Activated CD8-positive, alpha-beta memory T cell treated with anti-CD3 and anti-CD28 coated beads for 24 hours (primary cell): ENCODE data around the gene MRGPRG.
"Not testable (repeated sequence)": the region's sequence is repeated elsewhere in the genome, so short reads cannot be mapped to it uniquely, and the experiment has no call there.

Experiments used
- DNase-seq: peaks from one replicate; pipeline ENCODE4 v3.0.0-alpha.2; 2020

Gene MRGPRG, protein sequence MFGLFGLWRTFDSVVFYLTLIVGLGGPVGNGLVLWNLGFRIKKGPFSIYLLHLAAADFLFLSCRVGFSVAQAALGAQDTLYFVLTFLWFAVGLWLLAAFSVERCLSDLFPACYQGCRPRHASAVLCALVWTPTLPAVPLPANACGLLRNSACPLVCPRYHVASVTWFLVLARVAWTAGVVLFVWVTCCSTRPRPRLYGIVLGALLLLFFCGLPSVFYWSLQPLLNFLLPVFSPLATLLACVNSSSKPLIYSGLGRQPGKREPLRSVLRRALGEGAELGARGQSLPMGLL

DNA sequence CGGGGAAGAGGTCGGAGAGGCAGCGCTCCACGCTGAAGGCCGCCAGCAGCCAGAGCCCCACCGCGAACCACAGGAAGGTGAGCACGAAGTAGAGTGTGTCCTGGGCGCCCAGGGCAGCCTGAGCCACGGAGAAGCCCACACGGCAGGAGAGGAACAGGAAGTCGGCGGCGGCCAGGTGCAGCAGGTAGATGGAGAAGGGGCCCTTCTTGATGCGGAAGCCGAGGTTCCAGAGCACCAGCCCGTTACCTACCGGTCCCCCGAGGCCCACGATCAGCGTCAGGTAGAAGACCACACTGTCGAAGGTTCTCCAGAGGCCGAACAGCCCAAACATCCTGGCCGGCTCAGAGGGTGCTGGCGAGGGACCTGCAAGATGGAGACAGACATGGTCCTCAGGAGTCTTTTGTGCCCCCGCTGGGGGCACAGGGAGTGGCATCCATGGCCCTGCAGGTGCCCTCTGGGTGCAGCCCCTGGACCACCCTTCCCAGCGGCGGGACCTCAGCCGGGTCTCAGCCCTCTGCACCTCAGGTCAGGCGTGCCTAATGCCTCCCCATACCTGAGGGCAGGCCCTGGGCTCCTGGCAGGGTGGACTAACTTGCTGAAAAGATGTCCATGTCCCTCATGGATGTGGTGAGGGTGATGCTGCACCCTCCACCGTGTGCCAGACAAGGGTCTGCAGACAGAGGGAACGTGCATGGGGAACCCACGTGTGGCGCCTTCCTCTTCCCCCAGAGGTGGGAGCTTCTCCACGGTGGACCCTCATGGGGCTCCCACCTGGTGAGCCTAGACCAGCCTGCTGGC, at the start of gene MRGPRG:
TSS of gene MRGPRG (minus strand) at position 331 of the 798 bp plus-strand sequence. CDS start at position 331, 0 bp downstream.
- no peak for DNase-seq

DNA sequence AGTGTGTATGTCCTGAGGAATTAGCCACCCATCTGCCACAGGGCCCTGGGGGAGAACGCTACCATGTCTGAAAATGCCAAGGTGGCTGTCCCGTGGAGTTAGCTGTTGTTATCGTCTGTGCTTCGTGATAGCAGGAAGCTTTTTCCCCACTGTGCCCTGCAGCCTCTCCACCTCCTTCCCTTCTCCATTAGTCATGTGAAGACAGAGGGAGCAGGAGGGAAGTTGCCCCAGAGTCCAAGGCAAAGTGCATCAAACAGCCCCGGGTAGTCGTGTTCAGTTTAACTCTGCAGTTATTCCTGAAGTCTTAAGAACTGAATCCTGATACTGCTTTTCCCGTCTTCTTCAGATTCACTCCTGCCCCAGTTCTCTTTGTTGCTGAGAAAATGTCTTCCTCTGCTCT, 43.9 kb upstream of the MRGPRG start:
- not testable (repeated sequence) for DNase-seq

DNA sequence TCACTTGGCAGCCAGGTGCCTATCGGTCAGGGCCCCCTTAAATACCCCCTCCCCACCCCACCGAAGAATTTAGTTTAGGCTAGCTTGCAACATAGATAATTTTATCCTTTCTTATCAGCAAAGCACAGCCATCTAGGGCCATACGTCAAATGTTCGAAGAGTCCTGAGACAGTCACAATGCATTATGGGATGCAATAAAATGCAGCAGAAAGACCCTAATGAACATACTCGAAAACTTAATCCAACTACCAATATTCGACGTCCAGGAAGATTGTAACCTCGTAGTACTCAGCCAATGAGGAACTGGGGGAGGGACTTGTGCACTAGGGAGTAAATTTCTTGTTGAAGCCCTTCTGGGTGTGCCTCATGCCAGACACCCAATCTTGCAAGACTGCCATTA, 43.2 kb upstream of the MRGPRG start:
- DNase-seq: not testable (repeated sequence)

DNA sequence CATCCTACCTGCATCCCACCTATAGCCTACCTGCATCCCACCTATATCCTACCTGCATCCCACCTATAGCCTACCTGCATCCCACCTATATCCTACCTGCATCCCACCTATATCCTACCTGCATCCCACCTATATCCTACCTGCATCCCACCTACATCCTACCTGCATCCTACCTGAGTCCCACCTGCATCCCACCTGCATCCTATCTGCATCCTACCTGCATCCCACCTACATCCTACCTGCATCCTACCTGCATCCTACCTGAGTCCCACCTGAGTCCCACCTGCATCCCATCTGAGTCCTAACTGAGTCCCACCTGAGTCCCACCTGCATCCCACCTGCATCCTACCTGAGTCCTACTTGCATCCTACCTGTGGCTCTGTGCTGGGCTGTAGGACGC, 38.9 kb upstream of the MRGPRG start:
- DNase-seq: not testable (repeated sequence)

DNA sequence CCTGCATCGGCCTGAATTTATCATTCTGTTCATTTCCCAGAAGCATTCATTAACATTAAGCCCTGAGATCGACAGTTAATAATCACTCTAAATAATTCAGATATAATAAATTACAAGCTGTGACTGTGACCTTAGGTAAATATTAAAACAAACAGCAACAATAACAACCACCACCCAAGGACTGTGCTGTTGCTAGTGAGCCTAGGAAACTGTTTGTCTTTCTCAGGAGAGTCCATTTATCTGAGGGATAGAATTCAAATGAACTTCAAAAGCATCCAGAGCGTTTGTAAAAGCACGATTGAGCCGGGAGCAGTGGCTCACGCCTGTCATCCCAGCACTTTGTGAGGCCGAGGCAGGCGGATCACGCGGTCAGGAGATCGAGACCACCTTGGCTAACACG, 36.6 kb upstream of the MRGPRG start:
- DNase-seq: not testable (repeated sequence)

DNA sequence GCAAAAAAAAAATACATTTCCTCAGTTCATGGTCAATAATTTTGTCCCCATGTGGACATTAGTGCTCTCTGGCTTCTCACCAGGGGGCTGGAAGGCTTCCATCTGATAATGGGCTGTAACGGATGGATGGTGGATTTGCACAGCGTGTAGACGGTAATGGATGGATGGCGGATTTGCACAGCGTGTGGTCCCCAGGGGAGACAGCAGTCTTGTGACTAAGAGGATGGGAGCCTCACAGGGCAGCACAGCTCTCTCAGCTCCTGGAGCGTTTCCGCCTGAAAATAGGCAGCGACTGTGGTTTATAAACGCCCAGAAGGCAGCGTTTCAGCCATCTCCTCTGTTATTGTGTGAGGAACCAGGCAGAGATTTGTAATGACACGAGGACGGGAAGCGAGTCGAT, 36.2 kb upstream of the MRGPRG start:
- not testable (repeated sequence) for DNase-seq

DNA sequence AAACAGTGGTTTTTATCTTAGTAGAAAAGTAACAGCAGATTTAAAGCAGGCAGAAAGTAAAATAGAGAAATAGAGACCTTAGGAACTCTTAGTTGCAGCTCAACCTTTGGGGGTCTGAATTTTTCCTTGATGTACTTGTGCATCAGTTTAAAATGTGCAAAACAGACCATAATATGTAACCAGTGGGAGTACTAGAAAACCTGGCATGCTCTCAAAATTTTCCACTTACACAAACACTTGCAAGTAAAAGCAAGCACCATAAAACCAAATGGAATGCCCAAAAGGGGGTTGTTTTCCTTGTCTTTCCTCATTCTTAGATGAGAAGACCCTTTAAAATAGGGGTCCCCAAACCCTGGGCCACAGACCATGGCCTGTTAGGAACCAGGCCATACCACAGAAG, 26.5 kb upstream of the MRGPRG start:
- DNase-seq: no peak

DNA sequence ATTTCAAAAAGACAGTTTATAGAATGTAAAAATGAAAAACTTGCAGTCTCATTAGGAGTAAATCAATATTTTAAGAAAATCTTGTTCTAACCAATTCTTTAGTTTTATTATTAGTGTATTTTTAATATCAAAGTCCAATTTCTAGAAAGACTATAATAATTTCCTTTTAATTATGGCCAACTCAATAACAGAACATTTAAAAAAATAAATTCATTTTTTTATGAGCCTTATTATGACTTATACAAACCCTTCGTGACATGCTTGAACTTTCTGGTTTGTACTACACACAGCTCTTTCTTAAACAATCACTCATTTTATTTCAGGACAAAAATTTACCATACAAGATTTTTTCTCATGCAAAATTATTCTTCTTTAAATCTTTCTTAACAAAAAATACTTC, 25.3 kb upstream of the MRGPRG start:
- no peak for DNase-seq

DNA sequence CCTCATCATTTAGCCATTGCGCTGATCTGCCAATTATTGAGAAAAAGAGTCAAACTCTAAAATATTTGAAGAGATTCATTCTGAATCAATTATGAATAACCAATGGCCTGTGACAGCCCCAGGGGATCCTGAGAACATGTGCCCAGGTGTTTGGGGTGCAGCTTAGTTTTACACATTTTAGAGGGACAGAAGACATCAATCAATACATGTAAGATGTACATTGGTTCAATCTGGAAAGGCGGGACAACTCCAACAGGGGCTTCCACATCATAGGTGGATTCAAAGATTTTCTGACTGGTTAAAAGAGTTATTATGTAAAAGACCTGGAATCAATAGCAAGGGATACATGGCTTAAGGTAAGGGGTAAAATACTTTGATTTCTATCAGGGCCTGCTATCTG, 18.5 kb upstream of the MRGPRG start:
- no peak for DNase-seq

DNA sequence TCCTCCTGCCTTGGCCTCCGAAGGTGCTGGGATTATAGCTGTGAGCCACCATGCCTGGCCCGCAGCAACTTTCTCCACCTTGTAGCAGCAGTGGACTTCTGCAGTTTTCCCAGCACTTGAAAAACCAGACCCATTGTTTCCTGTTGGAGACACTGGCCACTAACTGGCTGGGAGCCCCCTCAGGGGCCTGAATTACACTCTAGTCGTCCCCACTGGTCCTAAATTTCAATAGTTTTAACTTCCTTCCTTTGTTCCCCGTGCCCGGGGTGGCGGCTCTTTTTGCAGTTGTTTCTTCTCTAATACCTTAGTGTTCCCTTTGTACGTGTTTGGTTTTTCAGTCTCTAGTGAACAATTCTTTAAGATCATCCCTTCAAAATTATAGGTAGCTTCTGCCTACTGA, 16.2 kb upstream of the MRGPRG start:
- no peak for DNase-seq

DNA sequence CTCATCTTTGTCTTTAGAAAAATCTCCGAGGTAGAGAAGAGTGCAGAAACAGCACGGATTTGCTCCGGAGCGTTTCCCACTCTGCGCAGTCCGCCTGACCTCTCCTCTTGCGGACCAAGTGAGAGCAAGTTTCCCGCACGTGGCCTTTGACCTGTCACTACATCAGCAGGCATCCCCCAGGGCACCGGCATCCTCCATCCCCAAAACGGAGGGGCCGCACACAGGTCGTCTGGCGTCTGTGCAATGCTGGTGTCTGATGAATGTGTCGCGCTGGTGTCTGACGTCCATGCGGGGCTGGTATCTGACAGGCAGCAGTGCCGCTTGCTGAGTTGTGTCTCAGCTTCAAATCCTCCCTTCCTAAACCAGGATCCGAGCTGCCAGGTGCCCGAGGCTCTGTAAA, 14.3 kb upstream of the MRGPRG start:
- no peak for DNase-seq

DNA sequence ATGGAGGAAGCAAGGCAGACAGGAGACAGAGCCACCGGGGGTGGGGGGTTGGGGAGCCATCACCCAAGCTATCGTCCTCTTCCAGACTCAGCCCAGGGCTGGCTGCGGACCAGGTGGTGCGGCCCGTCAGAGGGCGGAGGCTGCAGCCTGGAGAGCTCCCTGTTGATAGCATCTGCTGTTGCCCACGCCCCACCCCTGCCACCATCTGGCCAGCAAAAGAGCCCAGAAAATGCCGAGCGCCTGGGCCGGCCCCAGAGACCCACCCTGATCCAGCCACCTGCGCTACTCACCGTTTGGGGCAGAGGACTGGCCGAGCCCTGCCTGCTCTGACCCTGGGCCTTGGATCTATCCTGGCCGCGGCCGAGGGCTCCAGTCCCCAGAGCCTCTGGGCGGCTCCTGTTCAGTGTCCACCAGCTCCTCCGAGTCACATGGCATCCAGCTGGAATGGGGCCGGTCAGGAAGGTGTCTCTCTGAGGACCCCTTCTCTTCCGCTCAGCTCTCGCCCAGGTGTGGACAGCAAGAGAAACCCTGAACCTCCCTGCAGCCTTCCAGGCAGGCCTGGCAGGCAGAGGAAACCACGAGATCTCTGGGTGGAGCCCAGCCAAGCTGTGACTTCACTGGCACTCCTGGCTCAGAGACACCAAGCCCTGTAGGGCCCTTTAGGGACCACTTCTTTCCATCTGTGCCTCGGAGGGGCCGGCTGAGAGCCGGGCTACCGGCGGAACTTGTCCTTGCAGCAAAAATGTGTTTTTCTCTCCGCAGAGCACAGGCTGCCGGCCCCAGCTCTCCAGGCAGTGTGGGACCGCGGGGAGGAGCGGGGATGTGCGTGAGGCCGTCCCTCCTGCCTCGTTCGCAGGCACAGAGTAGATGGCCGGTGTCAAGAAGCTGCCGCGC, 13.5 kb upstream of the MRGPRG start, which contains the start of gene MRGPRE:
TSS of gene MRGPRE (minus strand) at position 567 of the 894 bp plus-strand sequence. CDS start 3,618 bp downstream, outside the sequence.
- DNase-seq: no peak

DNA sequence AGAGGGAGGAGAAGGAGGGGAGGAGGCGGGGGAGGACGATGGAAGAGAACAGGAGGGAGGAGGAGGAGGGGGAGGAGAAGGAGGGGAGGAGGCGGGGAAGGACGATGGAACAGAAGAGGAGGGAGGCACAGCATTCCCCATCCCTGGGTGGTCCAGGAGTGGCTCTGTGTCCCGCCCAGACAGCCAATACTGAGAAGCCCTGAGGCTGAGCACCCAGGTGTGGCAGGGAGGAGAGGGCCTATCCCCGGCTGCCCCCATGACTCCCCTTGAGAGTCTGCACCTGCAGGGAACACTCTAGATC, 12.9 kb upstream of the MRGPRG start:
- no peak for DNase-seq

DNA sequence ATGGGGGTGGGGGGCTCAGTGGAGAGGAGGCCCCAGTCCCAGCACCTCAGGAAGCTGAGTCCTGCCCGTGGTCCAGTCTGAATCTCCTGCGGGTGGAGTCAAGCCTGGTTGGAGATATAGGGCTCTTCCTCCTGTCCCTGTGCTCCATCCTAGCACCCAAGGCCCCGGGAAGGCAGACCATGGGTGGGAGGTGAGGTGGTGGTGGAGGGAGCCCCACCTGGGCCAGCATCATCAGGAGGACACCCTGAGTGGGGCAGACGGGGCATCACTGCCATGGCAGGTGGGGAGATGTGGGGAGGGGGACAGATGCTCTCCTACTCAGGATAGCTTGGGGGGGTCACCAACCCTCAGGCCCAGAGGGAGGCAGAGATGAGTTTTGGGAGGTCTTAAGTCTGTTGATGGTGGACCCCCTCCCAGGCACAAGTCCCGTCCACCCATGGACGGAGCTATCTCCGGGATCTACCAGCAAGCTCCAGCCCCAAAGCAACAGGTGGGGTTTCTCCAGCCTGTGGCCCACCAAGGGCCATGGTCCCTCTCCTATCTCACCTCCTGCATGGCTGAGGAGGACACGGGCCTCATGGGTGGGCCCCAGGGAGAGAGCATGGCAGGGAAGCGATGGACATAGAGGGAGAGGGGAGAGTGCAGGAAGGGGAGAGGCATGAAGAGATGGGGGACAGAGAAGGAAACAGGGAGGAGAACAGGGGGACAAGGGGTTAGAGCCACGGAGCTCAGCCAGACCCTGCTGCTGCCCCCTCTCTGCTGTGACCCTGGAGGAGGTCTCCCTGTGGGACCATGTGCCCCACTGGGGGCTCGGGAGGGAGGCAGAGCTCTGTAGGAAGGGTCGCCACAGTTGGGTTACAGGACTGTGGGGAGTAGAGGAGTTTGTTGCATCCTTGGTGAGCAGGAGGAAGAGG, 12.3 kb upstream of the MRGPRG start:
- no peak for DNase-seq

DNA sequence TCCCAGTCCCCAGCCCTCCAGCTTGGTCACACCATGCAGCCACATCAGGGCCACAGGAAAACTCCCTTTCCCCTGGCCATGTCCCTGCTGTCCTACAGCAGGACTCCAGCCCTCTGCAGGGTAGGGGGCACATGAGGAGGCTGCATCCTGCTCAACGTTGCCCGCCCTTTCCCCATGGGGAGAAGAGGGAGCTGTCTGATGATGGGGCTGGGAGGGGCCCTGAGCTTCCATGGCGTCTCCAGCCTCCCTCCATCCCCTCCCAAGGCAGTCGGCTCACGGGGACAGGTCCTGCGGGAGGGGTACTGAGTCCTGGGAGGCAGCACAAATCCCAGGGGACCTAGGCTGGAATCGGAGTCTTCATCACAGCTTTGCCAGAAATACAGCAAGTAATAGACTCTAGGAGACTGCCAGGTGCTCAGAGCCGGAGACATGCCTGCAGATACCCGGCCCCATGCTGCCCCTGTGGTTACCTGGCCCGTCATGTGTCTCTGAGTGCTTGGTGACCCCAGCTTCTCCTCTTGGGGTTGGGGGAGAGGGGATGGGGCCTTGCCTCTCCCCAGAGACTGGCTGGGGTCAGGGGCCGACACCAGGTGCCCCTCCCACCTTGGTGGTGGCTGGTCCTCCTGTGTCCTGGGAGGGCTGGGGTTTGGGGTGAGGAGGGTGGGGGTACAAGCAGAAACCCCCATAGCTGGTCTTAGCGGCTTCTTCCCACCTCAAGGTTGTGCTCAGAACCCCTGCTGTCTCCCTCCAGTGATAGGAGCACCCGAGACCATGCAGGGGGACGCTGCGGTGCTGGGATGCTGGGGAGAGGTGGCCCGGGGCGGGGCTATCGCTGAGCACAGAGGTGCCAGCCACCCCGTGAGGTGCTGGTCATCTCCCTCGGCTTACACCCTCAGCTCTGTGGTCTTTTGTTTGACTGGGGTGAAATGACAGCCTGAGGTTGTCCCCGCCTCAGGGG, 11.3 kb upstream of the MRGPRG start:
- DNase-seq: peak; percentile 49

DNA sequence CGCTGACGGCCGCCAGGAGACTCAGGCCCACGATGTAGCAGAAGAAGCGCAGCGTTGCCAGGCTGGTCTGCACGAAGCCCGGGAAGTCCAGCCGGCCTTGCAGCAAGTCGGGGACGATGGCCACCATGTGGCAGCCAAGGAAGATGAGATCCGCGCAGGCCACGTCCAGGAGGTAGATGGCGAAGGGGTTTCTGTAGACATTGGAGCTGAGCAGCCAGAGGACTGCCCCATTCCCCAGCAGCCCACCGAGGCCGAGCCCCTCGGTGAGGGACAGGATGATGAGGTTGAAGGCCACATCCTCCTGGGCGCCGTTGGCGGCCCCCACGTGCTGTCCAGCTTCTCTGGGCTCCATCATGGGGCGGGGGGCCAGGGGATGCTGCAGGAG, 9.8 kb upstream of the MRGPRG start:
- DNase-seq: no peak

DNA sequence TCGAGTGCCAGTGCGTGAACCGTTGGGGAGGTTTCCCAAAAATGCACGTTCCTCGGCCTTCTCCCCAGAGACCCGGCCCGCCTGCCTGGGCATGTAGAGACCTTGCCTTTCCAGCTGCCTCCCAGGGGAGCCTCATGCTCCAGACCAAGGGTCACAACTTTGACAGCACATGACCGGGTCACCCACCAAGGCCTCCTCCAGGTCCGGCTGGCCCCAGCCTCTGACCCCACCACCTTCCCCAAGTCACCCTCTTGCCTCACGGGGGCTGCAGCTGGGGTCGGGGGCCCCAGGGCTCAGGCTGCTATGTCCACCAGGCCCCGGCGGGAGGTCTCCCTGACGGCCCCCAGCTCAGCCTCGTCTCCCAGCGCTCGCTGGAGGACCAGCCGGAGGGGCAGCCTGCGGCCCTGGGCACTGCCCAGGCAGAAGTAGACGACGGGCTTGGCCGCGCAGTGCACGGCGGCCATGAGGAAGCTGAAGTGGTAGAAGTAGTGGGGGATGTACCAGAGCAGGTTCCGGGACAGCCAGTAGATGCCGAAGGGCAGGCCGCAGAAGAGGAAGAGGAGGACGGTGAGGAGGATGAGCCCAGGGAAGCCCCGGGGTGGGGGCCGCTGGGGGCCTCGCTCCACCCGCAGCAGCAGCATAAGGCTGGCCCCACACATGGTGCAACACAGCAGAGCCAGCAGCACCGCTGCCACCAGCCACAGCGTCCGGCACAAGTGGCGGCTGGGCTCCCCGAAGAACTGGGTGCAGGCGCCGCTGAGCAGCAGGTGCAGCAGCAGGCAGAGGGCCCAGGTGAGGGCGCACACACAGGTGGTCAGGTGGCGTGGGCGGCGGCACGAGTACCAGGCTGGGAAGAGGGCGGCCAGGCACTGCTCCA, 9.2 kb upstream of the MRGPRG start:
- DNase-seq: peak; percentile 46

DNA sequence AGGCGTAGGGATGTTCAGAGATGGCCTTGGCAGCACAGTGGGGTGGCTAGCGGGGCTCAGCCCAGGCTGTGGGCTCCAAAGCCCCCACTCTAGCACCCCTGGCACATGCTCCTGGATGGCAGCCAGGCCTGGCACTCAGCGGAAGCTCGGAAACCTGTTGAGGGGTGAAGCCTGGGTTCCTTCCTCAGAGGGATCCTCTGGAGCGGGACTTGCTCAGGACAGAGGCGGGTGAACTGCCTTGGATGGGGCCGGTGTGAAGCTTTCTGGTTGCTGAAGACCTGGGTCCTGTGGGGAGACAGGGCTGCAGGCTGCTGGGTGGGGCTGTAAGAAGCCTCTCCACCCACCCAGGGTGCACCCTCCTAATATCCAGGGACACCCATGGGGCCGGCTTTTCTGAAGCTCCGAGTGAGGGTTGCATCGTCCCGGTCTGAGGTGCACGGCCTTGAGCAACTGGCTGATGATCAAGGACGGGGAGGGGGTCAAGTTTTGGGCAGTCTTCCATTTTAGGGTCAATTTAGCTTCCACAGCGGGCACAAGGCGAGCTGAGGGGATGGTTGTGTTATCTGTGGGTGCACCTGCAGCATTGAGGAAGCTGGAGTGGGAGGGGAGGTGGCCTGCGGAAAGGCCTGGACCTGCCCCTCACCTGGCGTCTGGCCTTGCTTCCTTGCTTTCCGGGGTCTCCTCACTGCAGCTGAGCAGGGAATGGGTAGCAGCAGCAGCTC, 8.4 kb upstream of the MRGPRG start:
- DNase-seq: no peak
